Adrenal gland (tissue), 12 donors: Measurements from ENCODE around the gene PNPLA7. TPM values are rescaled to one million over a fixed set of nuclear protein-coding genes. Genes with fewer than 3 reads are reported as not detected.

Experiments
- DNase-seq, 7 donors: peaks; one replicate each; pipeline ENCODE4 v3.0.0-alpha.2; 2019 to 2020
- H3K27ac ChIP-seq, 5 donors: fragments of 200-600 bp; sonication (generic) in 4 of 5; 1 replicate in 3 of 5; 2 replicates in 2 of 5; pipeline versions ENCODE4 v1.5.1 to v1.8.0; 2016 to 2020; ENCODE audit warnings: mild to moderate bottlenecking in 1 of 5
- H3K27me3 ChIP-seq: fragments of 200-600 bp; 2 replicates; pipeline ENCODE4 v1.8.0; 2021
- H3K36me3 ChIP-seq, 2 donors: fragments of 200-600 bp; replicated peaks in 1 of 2; 1 replicate in 1 of 2; 2 replicates in 1 of 2; pipeline versions ENCODE4 v1.5.1 to v1.8.0; 2018 to 2022
- H3K4me1 ChIP-seq, 2 donors: fragments of 200-600 bp; replicated peaks in 1 of 2; 1 replicate in 1 of 2; 2 replicates in 1 of 2; pipeline versions ENCODE4 v1.5.1 to v1.8.0; 2018 to 2021
- H3K4me3 ChIP-seq, 4 donors: fragments of 200-600 bp; sonication (generic) in 3 of 4; one replicate each; pipeline ENCODE4 v1.5.1; 2016 to 2018
- H3K9me3 ChIP-seq, 3 donors: fragments of 200-600 bp; sonication (generic) in 1 of 3; replicated peaks in 1 of 3; 1 replicate in 2 of 3; 2 replicates in 1 of 3; pipeline versions ENCODE4 v1.5.1 to v1.8.0; 2016 to 2021
- CTCF ChIP-seq, 6 experiments: fragments of 450-650 bp in 4 of 6; fragments of 200-600 bp in 2 of 6; sonication (generic) in 1 of 6; IDR thresholded peaks; 1 replicate in 5 of 6; 2 replicates in 1 of 6; pipeline versions ENCODE4 v1.5.1 to v1.8.0; 2016 to 2021; ENCODE audit warnings: antibody characterized with exemption in 6 of 6, mild to moderate bottlenecking in 2 of 6, moderate library complexity in 1 of 6
- POLR2A ChIP-seq, 2 donors: fragments of 450-650 bp; IDR thresholded peaks; one replicate each; pipeline ENCODE4 v1.6.1; 2017; ENCODE audit warnings: antibody characterized with exemption in 2 of 2, mild to moderate bottlenecking in 2 of 2, moderate library complexity in 1 of 2
- WGBS, 4 donors: extraction: QIAGEN DNeasy Blood & Tissue Kit in 2 of 4; methylation state at CpG; one replicate each; pipeline versions ENCODE4 v1.1.5 to v1.1.7; 2013 to 2017; 5-methylcytosine and 5-hydroxymethylcytosine counted together
- intact Hi-C, 2 donors: fragments of 100-400 bp; cut with DNase I; formaldehyde crosslinking; loops; one replicate each; pipeline versions ENCODE4 v1.14.1 to v1.15.0; 2022 to 2023
- polyA plus RNA-seq, 3 donors: library from polyadenylated mRNA; stranded (reverse); fragments of 200-250 nt in 2 of 3; fragments of 350-450 nt in 1 of 3; fragmentation: Illumina TruSeq in 1 of 3; extraction: RNeasy Lipid Tissue Mini Kit (QIAGEN cat#74804) in 1 of 3; gene quantifications; one replicate each; pipeline ENCODE4 v1.2.3, GENCODE V29; 2013 to 2014
- total RNA-seq, 9 donors: library from RNA; depleted of rRNA in 4 of 9; stranded (reverse); fragments of >200 nt in 4 of 9; fragments of 120-200 nt in 1 of 9; fragmentation: NEBNext Ultra II Directional in 1 of 9; extraction: Animal tissue kit (Norgen Biotek cat#: 25700) in 1 of 9; gene quantifications; one replicate each; pipeline versions ENCODE4 v1.1.0 to v1.2.4, GENCODE V29; 2013 to 2023
- donor health status: healthy with polysubstance abuse.
- donor health status: Bipolar disorder and iron deficiency.
- donor health status: DM: yes; HTN: yes; CAD: no.
- donor health status: DM: no; HTN: no; CAD: no.
- donor health status: DM: no; HTN: no; CAD: no.
- donor health status: DM: yes; HTN: yes; CAD: no.

The PNPLA7 gene
- total and polyA plus RNA-seq, 12 donors = 0.44 to 64.1 (median 10.8) TPM

- Histone ChIP-seq H3K27ac (no peak overlapping the region), H3K4me1 (peaks cover 27 to 28% of the 10 kb centered on the region in 2 donors), H3K36me3 (peaks cover 0 to 33% of the 10 kb centered on the region in 2 donors), H3K9me3 (no peaks in the 10 kb centered on the region), H3K27me3 (no peaks in the 10 kb centered on the region), H3K4me3 (no peak overlapping the region)
- WGBS, 4 donors = 87 to 94% (median 92%) methylated on average over 13 to 23 of the region's 23 CpGs
- intact Hi-C loops = no loop called here
- TF ChIP-seq POLR2A (IDR thresholded peaks at IDR 0.05) (no peak), CTCF (IDR thresholded peaks at IDR 0.05) (no peak)
- DNase-seq = no peak
These were observed 30.2 kb upstream of the PNPLA7 start for GRCh38 chr9:137580209-137580953.

GRCh38 chr9:137579259-137579604 lies 29.0 kb upstream of the PNPLA7 start:
- intact Hi-C loops = no loop called here
- Histone ChIP-seq H3K9me3 (no peaks in the 10 kb centered on the region), H3K36me3 (peaks cover 0 to 39% of the 10 kb centered on the region in 2 donors), H3K4me1 (peaks cover 27 to 28% of the 10 kb centered on the region in 2 donors), H3K4me3 (peak overlapping the region in 2 of 4 donors; percentile 81 to 100), H3K27ac (peak overlapping the region in 4 of 5 donors; percentile 74 to 96 (median 85)), H3K27me3 (no peaks in the 10 kb centered on the region)
- peak in 1 of 7 donors; percentile 68 for DNase-seq
- 32 to 38% (median 35%) methylated on average over 5 to 19 of the region's 19 CpGs for WGBS, 4 donors
- TF ChIP-seq CTCF (IDR thresholded peaks at IDR 0.05) = no peak
- TF ChIP-seq POLR2A (IDR thresholded peaks at IDR 0.05) = no peak

GRCh38 chr9:137578518-137579258 lies 28.5 kb upstream of the PNPLA7 start, which contains the start of gene DPH7:
TSS of gene DPH7 (minus strand) at chr9:137578925. CDS start at chr9:137578777, 148 bp downstream.
- WGBS, 4 donors = 0 to 7% (median 2%) methylated on average over 3 to 82 of the region's 82 CpGs
- Histone ChIP-seq H3K36me3 (peaks cover 0 to 44% of the 10 kb centered on the region in 2 donors), H3K4me1 (peaks cover 27 to 28% of the 10 kb centered on the region in 2 donors), H3K27ac (peak within 1 kb of the TSS in 4 of 5 donors; percentile 74 to 96 (median 85)), H3K9me3 (no peaks in the 10 kb centered on the region), H3K27me3 (no peaks in the 10 kb centered on the region), H3K4me3 (peak within 1 kb of the TSS; percentile 81 to 100 (median 92))
- peak; percentile 61 to 73 for TF ChIP-seq POLR2A (IDR thresholded peaks at IDR 0.05)
- peak; percentile 60 to 96 (median 85) for TF ChIP-seq CTCF (IDR thresholded peaks at IDR 0.05)
- DNase-seq = peak; percentile 93 to 97 (median 96)
- intact Hi-C loops = no loop called here

- H3K36me3 ChIP-seq = peaks cover 0 to 46% of the 10 kb centered on the region in 2 donors
- no peak overlapping the region for H3K27ac ChIP-seq
- peaks cover 27 to 28% of the 10 kb centered on the region in 2 donors for H3K4me1 ChIP-seq
- 65 to 83% (median 77%) methylated on average over 7 to 12 of the region's 12 CpGs for WGBS, 4 donors
- H3K27me3 ChIP-seq = no peaks in the 10 kb centered on the region
- H3K4me3 ChIP-seq = no peak overlapping the region
- TF ChIP-seq CTCF (IDR thresholded peaks at IDR 0.05) (no peak), POLR2A (IDR thresholded peaks at IDR 0.05) (no peak)
- no peaks in the 10 kb centered on the region for H3K9me3 ChIP-seq
- intact Hi-C loops = no loop called here
- no peak for DNase-seq
These were observed 25.7 kb upstream of the PNPLA7 start for GRCh38 chr9:137575716-137576411.
